ENCODE results near the gene SNED1.

DNA sequence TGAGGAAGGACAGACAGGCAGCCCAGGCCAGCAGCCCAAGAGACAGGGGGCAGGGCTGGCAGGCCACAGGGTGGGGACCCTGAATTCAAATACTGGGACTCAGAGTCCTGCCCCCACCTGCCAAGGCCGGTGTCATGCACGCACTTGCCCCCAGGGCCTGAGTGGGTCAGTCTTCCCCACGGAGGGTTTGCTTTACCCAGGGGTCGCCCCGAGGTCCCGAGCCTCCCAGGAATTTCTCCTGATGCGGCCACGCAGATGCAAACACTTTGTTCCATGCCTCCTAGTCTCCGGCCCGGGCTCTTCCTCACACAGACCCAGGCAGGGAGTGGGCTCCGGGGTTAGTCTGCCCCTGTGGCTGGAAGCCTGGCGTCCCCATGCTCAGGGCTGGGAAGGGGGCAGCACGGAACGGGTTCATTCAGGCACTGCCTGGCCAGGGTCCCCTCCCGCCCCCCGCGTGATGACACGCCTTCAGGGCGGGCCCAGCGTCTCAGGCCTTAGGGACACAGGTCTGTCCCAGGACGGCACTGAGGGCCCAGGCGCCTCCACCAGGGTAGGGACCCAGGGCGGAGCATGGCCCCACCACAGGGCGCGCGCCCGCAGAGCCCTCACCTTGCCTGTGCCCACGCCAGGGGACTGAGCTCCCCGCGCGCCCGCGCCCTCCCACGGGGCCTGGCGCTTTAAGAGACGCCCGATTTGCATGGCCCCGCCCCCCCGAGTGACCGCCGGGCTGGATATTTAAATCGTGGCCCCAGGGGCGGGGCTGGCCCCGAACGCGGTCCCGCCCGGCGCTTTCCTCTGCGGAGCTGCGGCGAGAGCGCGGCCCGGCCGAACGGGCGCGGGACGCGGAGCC is at the start of gene SNED1:
- TF ChIP-seq, protein P1, sequence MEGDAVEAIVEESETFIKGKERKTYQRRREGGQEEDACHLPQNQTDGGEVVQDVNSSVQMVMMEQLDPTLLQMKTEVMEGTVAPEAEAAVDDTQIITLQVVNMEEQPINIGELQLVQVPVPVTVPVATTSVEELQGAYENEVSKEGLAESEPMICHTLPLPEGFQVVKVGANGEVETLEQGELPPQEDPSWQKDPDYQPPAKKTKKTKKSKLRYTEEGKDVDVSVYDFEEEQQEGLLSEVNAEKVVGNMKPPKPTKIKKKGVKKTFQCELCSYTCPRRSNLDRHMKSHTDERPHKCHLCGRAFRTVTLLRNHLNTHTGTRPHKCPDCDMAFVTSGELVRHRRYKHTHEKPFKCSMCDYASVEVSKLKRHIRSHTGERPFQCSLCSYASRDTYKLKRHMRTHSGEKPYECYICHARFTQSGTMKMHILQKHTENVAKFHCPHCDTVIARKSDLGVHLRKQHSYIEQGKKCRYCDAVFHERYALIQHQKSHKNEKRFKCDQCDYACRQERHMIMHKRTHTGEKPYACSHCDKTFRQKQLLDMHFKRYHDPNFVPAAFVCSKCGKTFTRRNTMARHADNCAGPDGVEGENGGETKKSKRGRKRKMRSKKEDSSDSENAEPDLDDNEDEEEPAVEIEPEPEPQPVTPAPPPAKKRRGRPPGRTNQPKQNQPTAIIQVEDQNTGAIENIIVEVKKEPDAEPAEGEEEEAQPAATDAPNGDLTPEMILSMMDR (IDR thresholded peaks at IDR 0.05; ENCODE audit: poor library complexity, severe bottlenecking), result no peak
- TF ChIP-seq EZH2 (IDR thresholded peaks at IDR 0.05; ENCODE audit: borderline replicate concordance, insufficient read depth, low read length, poor library complexity, severe bottlenecking) (no peak), POLR2AphosphoS5 (IDR thresholded peaks at IDR 0.05) (no peak), SMC3 (conservative IDR thresholded peaks at IDR 0.05; ENCODE audit: poor library complexity) (no peak), MXI1 (conservative IDR thresholded peaks at IDR 0.05; ENCODE audit: poor library complexity, severe bottlenecking) (no peak), TAF1 (IDR thresholded peaks at IDR 0.05; ENCODE audit: low read depth) (no peak), EP300 (conservative IDR thresholded peaks at IDR 0.05; ENCODE audit: poor library complexity, severe bottlenecking) (no peak), RAD21 (conservative IDR thresholded peaks at IDR 0.05) (no peak)
- TF ChIP-seq, protein P2, sequence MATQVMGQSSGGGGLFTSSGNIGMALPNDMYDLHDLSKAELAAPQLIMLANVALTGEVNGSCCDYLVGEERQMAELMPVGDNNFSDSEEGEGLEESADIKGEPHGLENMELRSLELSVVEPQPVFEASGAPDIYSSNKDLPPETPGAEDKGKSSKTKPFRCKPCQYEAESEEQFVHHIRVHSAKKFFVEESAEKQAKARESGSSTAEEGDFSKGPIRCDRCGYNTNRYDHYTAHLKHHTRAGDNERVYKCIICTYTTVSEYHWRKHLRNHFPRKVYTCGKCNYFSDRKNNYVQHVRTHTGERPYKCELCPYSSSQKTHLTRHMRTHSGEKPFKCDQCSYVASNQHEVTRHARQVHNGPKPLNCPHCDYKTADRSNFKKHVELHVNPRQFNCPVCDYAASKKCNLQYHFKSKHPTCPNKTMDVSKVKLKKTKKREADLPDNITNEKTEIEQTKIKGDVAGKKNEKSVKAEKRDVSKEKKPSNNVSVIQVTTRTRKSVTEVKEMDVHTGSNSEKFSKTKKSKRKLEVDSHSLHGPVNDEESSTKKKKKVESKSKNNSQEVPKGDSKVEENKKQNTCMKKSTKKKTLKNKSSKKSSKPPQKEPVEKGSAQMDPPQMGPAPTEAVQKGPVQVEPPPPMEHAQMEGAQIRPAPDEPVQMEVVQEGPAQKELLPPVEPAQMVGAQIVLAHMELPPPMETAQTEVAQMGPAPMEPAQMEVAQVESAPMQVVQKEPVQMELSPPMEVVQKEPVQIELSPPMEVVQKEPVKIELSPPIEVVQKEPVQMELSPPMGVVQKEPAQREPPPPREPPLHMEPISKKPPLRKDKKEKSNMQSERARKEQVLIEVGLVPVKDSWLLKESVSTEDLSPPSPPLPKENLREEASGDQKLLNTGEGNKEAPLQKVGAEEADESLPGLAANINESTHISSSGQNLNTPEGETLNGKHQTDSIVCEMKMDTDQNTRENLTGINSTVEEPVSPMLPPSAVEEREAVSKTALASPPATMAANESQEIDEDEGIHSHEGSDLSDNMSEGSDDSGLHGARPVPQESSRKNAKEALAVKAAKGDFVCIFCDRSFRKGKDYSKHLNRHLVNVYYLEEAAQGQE (IDR thresholded peaks at IDR 0.05; ENCODE audit: borderline replicate concordance), result no peak

Data from neural cell (in vitro differentiated cells).